Smooth muscle cell (in vitro differentiated cells): Measurements from ENCODE around the gene ANAPC15. TPM values are rescaled to one million over a fixed set of nuclear protein-coding genes. Genes with fewer than 3 reads are reported as not detected.

ENCODE experiments used
- DNase-seq: peaks from one replicate; lab custom pipeline; 2025; ENCODE audit not compliant: unreplicated experiment; lab: John Stamatoyannopoulos, UW
- H2AFZ ChIP-seq: fragments of 200-600 bp; sonication (generic); 2 replicates; pipeline ENCODE4 v1.6.0; 2016; ENCODE audit warnings: antibody characterized with exemption, low read depth, mild to moderate bottlenecking
- H3F3A ChIP-seq: fragments of 200-600 bp; sonication (generic); 2 replicates; pipeline ENCODE4 v1.6.0; 2017; ENCODE audit warnings: antibody characterized with exemption, low read depth
- H3K27ac ChIP-seq: fragments of 200-600 bp; sonication (generic); 2 replicates; pipeline ENCODE4 v1.5.1; 2016; ENCODE audit warnings: low read depth, mild to moderate bottlenecking
- H3K27me3 ChIP-seq: fragments of 200-600 bp; sonication (generic); 2 replicates; pipeline ENCODE4 v1.6.1; 2016; ENCODE audit warnings: low read depth, mild to moderate bottlenecking
- H3K36me3 ChIP-seq: fragments of 200-600 bp; sonication (generic); 2 replicates; pipeline ENCODE4 v1.5.1; 2016; ENCODE audit warnings: low read depth
- H3K4me1 ChIP-seq: fragments of 200-600 bp; sonication (generic); 2 replicates; pipeline ENCODE4 v1.5.1; 2016; ENCODE audit warnings: low read depth
- H3K4me2 ChIP-seq: fragments of 200-600 bp; sonication (generic); 2 replicates; pipeline ENCODE4 v1.6.0; 2016; ENCODE audit warnings: mild to moderate bottlenecking
- H3K4me3 ChIP-seq: fragments of 200-600 bp; sonication (generic); 2 replicates; pipeline ENCODE4 v1.5.1; 2016; ENCODE audit warnings: mild to moderate bottlenecking
- H3K79me2 ChIP-seq: fragments of 200-600 bp; sonication (generic); 2 replicates; pipeline ENCODE4 v1.6.0; 2016; ENCODE audit warnings: low read depth, mild to moderate bottlenecking
- H3K9ac ChIP-seq: fragments of 200-600 bp; sonication (generic); 2 replicates; pipeline ENCODE4 v1.6.0; 2016; ENCODE audit warnings: low read depth
- H3K9me3 ChIP-seq: fragments of 200-600 bp; sonication (generic); replicated peaks from 2 replicates; pipeline ENCODE4 v1.5.1; 2016; ENCODE audit warnings: low read depth
- H4K20me1 ChIP-seq: fragments of 200-600 bp; sonication (generic); 2 replicates; pipeline ENCODE4 v1.6.0; 2016; ENCODE audit warnings: low read depth
- WGBS: methylation state at CpG from one replicate; pipeline ENCODE4 v1.1.7; 2016; ENCODE audit warnings: low lambda C conversion rate; 5-methylcytosine and 5-hydroxymethylcytosine counted together
- polyA plus RNA-seq: library from polyadenylated mRNA; unstranded; fragments of >200 nt; fragmentation: Nextera tagmentation; extraction: Ambion mirVana; gene quantifications from 2 replicates; pipeline ENCODE4 v1.2.1, GENCODE V29; 2016
- total RNA-seq: library from RNA; depleted of rRNA; stranded (reverse); fragments of >200 nt; gene quantifications from 2 replicates; pipeline ENCODE4 v1.2.3, GENCODE V29; 2014
- TF ChIP-seq, protein P1 (sequence below): fragments of 200-600 bp; sonication (generic); IDR thresholded peaks from 2 replicates; pipeline ENCODE4 v1.5.1; 2017; ENCODE audit warnings: borderline replicate concordance, mild to moderate bottlenecking, antibody characterized with exemption; ENCODE audit not compliant: insufficient read depth, poor library complexity, severe bottlenecking

ANAPC15 gene
- total and polyA plus RNA-seq, 2 experiments from 2014 or later: 12.2 to 51.9 TPM

DNA sequence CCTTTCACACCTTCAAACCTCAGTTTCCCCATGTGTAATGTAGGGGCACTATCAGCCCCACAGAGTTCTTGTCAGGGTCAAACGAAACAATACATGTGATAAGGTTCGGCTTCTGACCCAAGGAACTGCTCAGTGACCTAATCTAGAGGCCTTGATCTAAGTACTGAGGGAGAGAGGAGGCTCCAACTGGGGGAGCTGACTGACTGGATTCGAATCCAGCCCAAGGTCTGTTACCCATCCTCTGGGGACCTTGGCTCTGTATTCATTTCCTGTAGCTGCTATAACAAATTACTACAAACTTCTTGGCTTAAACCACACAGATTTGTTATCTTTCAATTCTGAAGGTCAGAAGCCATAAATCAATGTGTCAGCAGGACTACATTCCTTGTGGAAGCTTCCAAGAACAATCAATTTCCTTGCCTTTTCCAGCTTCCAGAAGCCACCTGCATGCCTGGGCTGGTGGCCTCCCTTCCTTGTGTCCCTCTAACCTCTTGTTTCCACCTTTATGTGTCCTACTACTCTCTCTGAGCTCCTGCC lies 10.7 kb upstream of the ANAPC15 start:
- WGBS: 87% methylated on average over 3 of the region's 3 CpGs
- Histone ChIP-seq H3K9ac (no peak overlapping the region), H3K4me3 (no peak overlapping the region), H3K36me3 (no peaks in the 10 kb centered on the region), H3K27me3 (no peaks in the 10 kb centered on the region), H3K9me3 (no peaks in the 10 kb centered on the region), H3K27ac (no peak overlapping the region), H3K4me2 (no peak overlapping the region), H4K20me1 (no peaks in the 10 kb centered on the region), H3K4me1 (no peaks in the 10 kb centered on the region), H3K79me2 (no peaks in the 10 kb centered on the region), H3F3A (no peaks in the 10 kb centered on the region), H2AFZ (no peak overlapping the region)
- no peak for DNase-seq
- TF ChIP-seq, protein P1, sequence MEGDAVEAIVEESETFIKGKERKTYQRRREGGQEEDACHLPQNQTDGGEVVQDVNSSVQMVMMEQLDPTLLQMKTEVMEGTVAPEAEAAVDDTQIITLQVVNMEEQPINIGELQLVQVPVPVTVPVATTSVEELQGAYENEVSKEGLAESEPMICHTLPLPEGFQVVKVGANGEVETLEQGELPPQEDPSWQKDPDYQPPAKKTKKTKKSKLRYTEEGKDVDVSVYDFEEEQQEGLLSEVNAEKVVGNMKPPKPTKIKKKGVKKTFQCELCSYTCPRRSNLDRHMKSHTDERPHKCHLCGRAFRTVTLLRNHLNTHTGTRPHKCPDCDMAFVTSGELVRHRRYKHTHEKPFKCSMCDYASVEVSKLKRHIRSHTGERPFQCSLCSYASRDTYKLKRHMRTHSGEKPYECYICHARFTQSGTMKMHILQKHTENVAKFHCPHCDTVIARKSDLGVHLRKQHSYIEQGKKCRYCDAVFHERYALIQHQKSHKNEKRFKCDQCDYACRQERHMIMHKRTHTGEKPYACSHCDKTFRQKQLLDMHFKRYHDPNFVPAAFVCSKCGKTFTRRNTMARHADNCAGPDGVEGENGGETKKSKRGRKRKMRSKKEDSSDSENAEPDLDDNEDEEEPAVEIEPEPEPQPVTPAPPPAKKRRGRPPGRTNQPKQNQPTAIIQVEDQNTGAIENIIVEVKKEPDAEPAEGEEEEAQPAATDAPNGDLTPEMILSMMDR: no peak

- H2AFZ ChIP-seq: no peak overlapping the region
- no peak overlapping the region for H3K9ac ChIP-seq
- H3K27me3 ChIP-seq: no peaks in the 10 kb centered on the region
- no peaks in the 10 kb centered on the region for H3F3A ChIP-seq
- no peak for DNase-seq
- H3K9me3 ChIP-seq: no peaks in the 10 kb centered on the region
- TF ChIP-seq, protein P1: no peak
- no peak overlapping the region for H3K4me2 ChIP-seq
- H3K36me3 ChIP-seq: no peaks in the 10 kb centered on the region
- no peak overlapping the region for H3K4me3 ChIP-seq
- WGBS: 84% methylated on average over 1 of the region's 1 CpG
- no peaks in the 10 kb centered on the region for H4K20me1 ChIP-seq
- no peaks in the 10 kb centered on the region for H3K79me2 ChIP-seq
- H3K4me1 ChIP-seq: no peaks in the 10 kb centered on the region
- no peak overlapping the region for H3K27ac ChIP-seq
Measured at GRCh38 chr11:72122607-72123006, 10.1 kb upstream of the ANAPC15 start.

- WGBS: 90% methylated on average over 2 of the region's 2 CpGs
- no peak overlapping the region for H3K27ac ChIP-seq
- no peaks in the 10 kb centered on the region for H3F3A ChIP-seq
- DNase-seq: no peak
- no peaks in the 10 kb centered on the region for H3K79me2 ChIP-seq
- H4K20me1 ChIP-seq: no peaks in the 10 kb centered on the region
- H3K4me2 ChIP-seq: no peak overlapping the region
- TF ChIP-seq, protein P1: no peak
- no peaks in the 10 kb centered on the region for H3K9me3 ChIP-seq
- H2AFZ ChIP-seq: no peak overlapping the region
- no peaks in the 10 kb centered on the region for H3K36me3 ChIP-seq
- H3K9ac ChIP-seq: no peak overlapping the region
- no peak overlapping the region for H3K4me3 ChIP-seq
- H3K27me3 ChIP-seq: no peaks in the 10 kb centered on the region
- H3K4me1 ChIP-seq: no peaks in the 10 kb centered on the region
Measured at GRCh38 chr11:72120930-72121329, 8.4 kb upstream of the ANAPC15 start.

DNA sequence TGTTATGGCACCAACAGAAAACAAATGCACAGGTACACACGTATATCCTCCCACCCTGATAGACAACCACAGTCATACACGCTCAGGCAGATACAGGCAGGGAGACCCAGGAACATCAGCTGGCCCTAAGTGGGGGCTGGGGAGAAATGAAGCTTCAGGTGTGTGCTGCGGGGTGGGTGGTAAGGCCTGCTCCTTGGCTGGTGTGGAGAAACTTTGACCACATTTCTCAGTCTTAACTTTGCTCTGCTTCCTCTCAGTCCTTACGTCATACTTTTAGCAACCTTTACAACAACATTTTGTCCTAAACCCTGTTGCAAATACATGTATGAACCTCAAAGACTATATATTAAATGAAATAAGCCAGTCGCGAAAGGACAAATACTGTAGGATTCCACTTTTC lies 6.7 kb upstream of the ANAPC15 start:
- Histone ChIP-seq H3K4me1 (no peaks in the 10 kb centered on the region), H3K27me3 (no peaks in the 10 kb centered on the region), H3K9ac (no peak overlapping the region), H3K4me3 (no peak overlapping the region), H2AFZ (no peak overlapping the region), H3K4me2 (no peak overlapping the region), H3K27ac (no peak overlapping the region), H3K79me2 (no peaks in the 10 kb centered on the region), H3K9me3 (no peaks in the 10 kb centered on the region), H3K36me3 (no peaks in the 10 kb centered on the region), H4K20me1 (no peaks in the 10 kb centered on the region), H3F3A (no peaks in the 10 kb centered on the region)
- TF ChIP-seq, protein P1: no peak
- 89% methylated on average over 6 of the region's 6 CpGs for WGBS
- no peak for DNase-seq
